Activated CD4-positive, alpha-beta T cell treated with anti-CD3 and anti-CD28 coated beads, Interleukin-2, amount 10 ng/mL, durations not matched to agents 24 days and 14 days (primary cell): ENCODE measurements around the gene SYTL2. TPM values are rescaled to one million over a fixed set of nuclear protein-coding genes. Genes with fewer than 3 reads are reported as not detected.

Experiments used
- DNase-seq: peaks from one replicate; pipeline ENCODE4 v3.0.0; 2022
- H3K27ac Mint-ChIP-seq: one replicate; pipeline ENCODE4 v1.8.0; 2022; ENCODE audit warnings: mild to moderate bottlenecking, mixed read lengths
- H3K27me3 Mint-ChIP-seq: one replicate; pipeline ENCODE4 v1.8.0; 2022; ENCODE audit warnings: mixed read lengths
- H3K36me3 Mint-ChIP-seq: one replicate; pipeline ENCODE4 v1.8.0; 2022; ENCODE audit warnings: low read depth, mild to moderate bottlenecking, mixed read lengths
- H3K4me1 Mint-ChIP-seq: one replicate; pipeline ENCODE4 v1.8.0; 2021; ENCODE audit warnings: mixed read lengths
- H3K4me3 Mint-ChIP-seq: one replicate; pipeline ENCODE4 v1.8.0; 2022; ENCODE audit warnings: mild to moderate bottlenecking, moderate library complexity, mixed read lengths
- H3K9me3 Mint-ChIP-seq: one replicate; pipeline ENCODE4 v1.8.0; 2021; ENCODE audit warnings: mixed read lengths
- intact Hi-C: fragments of 100-400 bp; cut with micrococcal nuclease; formaldehyde crosslinking; loops from one replicate; pipeline ENCODE4 v1.15.1; 2023
- total RNA-seq: library from RNA; stranded (reverse); gene quantifications from 2 replicates; pipeline ENCODE4 v1.2.3, GENCODE V29; 2022

SYTL2 gene
- total RNA-seq, 1 donor from 2014 or later, result 13.9 TPM

- intact Hi-C loops, result no loop called here
- no peak for DNase-seq
- Mint-ChIP-seq H3K4me3 (no peak overlapping the region), H3K27ac (no peak overlapping the region), H3K4me1 (peaks cover 33% of the 10 kb centered on the region), H3K27me3 (peaks cover 2% of the 10 kb centered on the region), H3K9me3 (no peaks in the 10 kb centered on the region), H3K36me3 (peaks cover 4% of the 10 kb centered on the region)
These were observed 8.5 kb upstream of the SYTL2 start for GRCh38 chr11:85819441-85819840.

GRCh38 chr11:85815186-85815931 lies 4.4 kb upstream of the SYTL2 start:
- peaks cover 12% of the 10 kb centered on the region for H3K27me3 Mint-ChIP-seq
- no peak overlapping the region for H3K27ac Mint-ChIP-seq
- DNase-seq, result no peak
- H3K9me3 Mint-ChIP-seq, result no peaks in the 10 kb centered on the region
- no peak overlapping the region for H3K4me3 Mint-ChIP-seq
- intact Hi-C loops, result no loop called here
- H3K36me3 Mint-ChIP-seq, result no peaks in the 10 kb centered on the region
- peaks cover 14% of the 10 kb centered on the region for H3K4me1 Mint-ChIP-seq

- no peak for DNase-seq
- peaks cover 11% of the 10 kb centered on the region for H3K27me3 Mint-ChIP-seq
- H3K4me3 Mint-ChIP-seq, result no peak overlapping the region
- intact Hi-C loops, result no loop called here
- H3K36me3 Mint-ChIP-seq, result no peaks in the 10 kb centered on the region
- no peaks in the 10 kb centered on the region for H3K9me3 Mint-ChIP-seq
- H3K27ac Mint-ChIP-seq, result peak overlapping the region; percentile 30
- peaks cover 30% of the 10 kb centered on the region for H3K4me1 Mint-ChIP-seq
These were observed 2.8 kb upstream of the SYTL2 start for GRCh38 chr11:85813721-85814120.

- Mint-ChIP-seq H3K27me3 (peaks cover 11% of the 10 kb centered on the region), H3K9me3 (no peaks in the 10 kb centered on the region), H3K4me1 (peaks cover 35% of the 10 kb centered on the region), H3K36me3 (peaks cover 2% of the 10 kb centered on the region), H3K27ac (peak overlapping the region; percentile 65), H3K4me3 (peak overlapping the region; percentile 90)
- intact Hi-C loops, result loop anchor here (1.0 kb wide), 1 partner anchor 13 kb away; no protein-coding TSS in a partner anchor
- DNase-seq, result no peak
These were observed 683 bp upstream of the SYTL2 start for GRCh38 chr11:85811624-85812023.

- Mint-ChIP-seq H3K36me3 (peaks cover 5% of the 10 kb centered on the region), H3K4me1 (peaks cover 41% of the 10 kb centered on the region), H3K27me3 (peaks cover 11% of the 10 kb centered on the region), H3K9me3 (no peaks in the 10 kb centered on the region), H3K4me3 (peak overlapping the region; percentile 90), H3K27ac (peak overlapping the region; percentile 78)
- intact Hi-C loops, result loop anchor here (1.0 kb wide), 1 partner anchor 54 kb away; no protein-coding TSS in a partner anchor
- DNase-seq, result no peak
These were observed 445 bp downstream of the SYTL2 start for GRCh38 chr11:85810521-85810870.

GRCh38 chr11:85809863-85810262 lies 1.1 kb downstream of the SYTL2 start:
- peaks cover 11% of the 10 kb centered on the region for H3K27me3 Mint-ChIP-seq
- intact Hi-C loops, result loop anchor here (1.0 kb wide), 1 partner anchor 54 kb away; no protein-coding TSS in a partner anchor
- peak overlapping the region; percentile 90 for H3K4me3 Mint-ChIP-seq
- no peaks in the 10 kb centered on the region for H3K9me3 Mint-ChIP-seq
- peaks cover 40% of the 10 kb centered on the region for H3K4me1 Mint-ChIP-seq
- peak; percentile 75 for DNase-seq
- peak overlapping the region; percentile 78 for H3K27ac Mint-ChIP-seq
- peaks cover 8% of the 10 kb centered on the region for H3K36me3 Mint-ChIP-seq

- peak; percentile 62 for DNase-seq
- Mint-ChIP-seq H3K27ac (no peak overlapping the region), H3K36me3 (peaks cover 15% of the 10 kb centered on the region), H3K9me3 (no peaks in the 10 kb centered on the region), H3K4me3 (peak overlapping the region; percentile 90), H3K27me3 (peaks cover 11% of the 10 kb centered on the region), H3K4me1 (peaks cover 40% of the 10 kb centered on the region)
- intact Hi-C loops, result no loop called here
These were observed 1.8 kb downstream of the SYTL2 start for GRCh38 chr11:85809191-85809590.

- Mint-ChIP-seq H3K36me3 (peaks cover 26% of the 10 kb centered on the region), H3K4me1 (peaks cover 38% of the 10 kb centered on the region), H3K9me3 (no peaks in the 10 kb centered on the region), H3K4me3 (no peak overlapping the region), H3K27me3 (peaks cover 2% of the 10 kb centered on the region), H3K27ac (no peak overlapping the region)
- DNase-seq, result no peak
- intact Hi-C loops, result no loop called here
These were observed 4.1 kb downstream of the SYTL2 start for GRCh38 chr11:85806876-85807275.

- no peak overlapping the region for H3K27ac Mint-ChIP-seq
- H3K36me3 Mint-ChIP-seq, result peaks cover 31% of the 10 kb centered on the region
- H3K4me3 Mint-ChIP-seq, result no peak overlapping the region
- intact Hi-C loops, result no loop called here
- DNase-seq, result no peak
- H3K4me1 Mint-ChIP-seq, result peaks cover 39% of the 10 kb centered on the region
- H3K9me3 Mint-ChIP-seq, result peaks cover 5% of the 10 kb centered on the region
- no peaks in the 10 kb centered on the region for H3K27me3 Mint-ChIP-seq
These were observed 4.9 kb downstream of the SYTL2 start for GRCh38 chr11:85806016-85806415.

GRCh38 chr11:85805387-85805786 lies 5.6 kb downstream of the SYTL2 start:
- Mint-ChIP-seq H3K36me3 (peaks cover 37% of the 10 kb centered on the region), H3K9me3 (peaks cover 11% of the 10 kb centered on the region), H3K4me1 (peaks cover 42% of the 10 kb centered on the region), H3K4me3 (no peak overlapping the region), H3K27me3 (no peaks in the 10 kb centered on the region), H3K27ac (no peak overlapping the region)
- no peak for DNase-seq
- intact Hi-C loops, result no loop called here

GRCh38 chr11:85803920-85804319 lies 7.0 kb downstream of the SYTL2 start:
- H3K4me3 Mint-ChIP-seq, result no peak overlapping the region
- H3K36me3 Mint-ChIP-seq, result peaks cover 48% of the 10 kb centered on the region
- peaks cover 38% of the 10 kb centered on the region for H3K4me1 Mint-ChIP-seq
- no peak overlapping the region for H3K27ac Mint-ChIP-seq
- peaks cover 11% of the 10 kb centered on the region for H3K9me3 Mint-ChIP-seq
- intact Hi-C loops, result no loop called here
- H3K27me3 Mint-ChIP-seq, result no peaks in the 10 kb centered on the region
- no peak for DNase-seq

- Mint-ChIP-seq H3K36me3 (peaks cover 50% of the 10 kb centered on the region), H3K9me3 (peaks cover 11% of the 10 kb centered on the region), H3K27ac (no peak overlapping the region), H3K27me3 (no peaks in the 10 kb centered on the region), H3K4me3 (no peak overlapping the region), H3K4me1 (peaks cover 36% of the 10 kb centered on the region)
- intact Hi-C loops, result no loop called here
- no peak for DNase-seq
These were observed 7.6 kb downstream of the SYTL2 start for GRCh38 chr11:85803303-85803702.

- H3K36me3 Mint-ChIP-seq, result peaks cover 50% of the 10 kb centered on the region
- intact Hi-C loops, result no loop called here
- no peaks in the 10 kb centered on the region for H3K27me3 Mint-ChIP-seq
- no peak overlapping the region for H3K4me3 Mint-ChIP-seq
- no peak overlapping the region for H3K27ac Mint-ChIP-seq
- DNase-seq, result no peak
- H3K9me3 Mint-ChIP-seq, result peaks cover 11% of the 10 kb centered on the region
- H3K4me1 Mint-ChIP-seq, result peaks cover 31% of the 10 kb centered on the region
These were observed 9.4 kb downstream of the SYTL2 start for GRCh38 chr11:85801527-85801926.

GRCh38 chr11:85800595-85801342 lies 10.2 kb downstream of the SYTL2 start:
- intact Hi-C loops, result no loop called here
- Mint-ChIP-seq H3K36me3 (peaks cover 52% of the 10 kb centered on the region), H3K27me3 (no peaks in the 10 kb centered on the region), H3K27ac (no peak overlapping the region), H3K9me3 (peaks cover 11% of the 10 kb centered on the region), H3K4me1 (peaks cover 31% of the 10 kb centered on the region), H3K4me3 (no peak overlapping the region)
- DNase-seq, result no peak
